ENCODE results near the gene ZNF710. TPM values are rescaled to one million over a fixed set of nuclear protein-coding genes. Genes with fewer than 3 reads are reported as not detected.

Gene ZNF710
- total and polyA plus RNA-seq, 2 of the 13 experiments (the other 11 are each of a cell fraction or from before 2014, with no cell fraction given), result 4.7 to 20.6 TPM

GRCh38 chr15:90030376-90030775 lies 29.3 kb downstream of the ZNF710 start:
- peaks cover 35% of the 10 kb centered on the region for H3K79me2 ChIP-seq (ENCODE audit: insufficient read depth, low read length)
- CTCF ChIA-PET (ENCODE audit: low intra/inter-chr PET ratio, low total read pairs), result no interaction called here
- peaks cover 51% of the 10 kb centered on the region for H3K4me1 ChIP-seq (ENCODE audit: insufficient read depth, low read length)
- DNase-seq (ENCODE audit: low spot score) (no peak), FAIRE-seq (no peak), ATAC-seq (no peak)
- in situ Hi-C loops (cut with HindIII; ENCODE audit: extremely low pct_ligation_motif_present, low pct_unique_long_range_greater_than_20kb), result no loop called here
- H3K27me3 ChIP-seq (ENCODE audit: control insufficient read depth in 1 of 2, insufficient read depth in 2 of 2, low read length in 2 of 2), result no peaks in the 10 kb centered on the region
- H3K36me3 ChIP-seq (replicated peaks in 1 of 2; ENCODE audit: control insufficient read depth in 1 of 2, insufficient read depth in 2 of 2, low read length in 2 of 2), result no peaks in the 10 kb centered on the region; a peak in 1 of 5 replicates
- no peak overlapping the region for H3K27ac ChIP-seq (ENCODE audit: extremely low read length, insufficient read depth, low read length)
- no peak overlapping the region for H3K4me2 ChIP-seq (ENCODE audit: low read depth, low read length)
- intact Hi-C loops (cut with micrococcal nuclease; ENCODE audit: unreplicated experiment), result no loop called here
- H3K4me3 ChIP-seq (replicated peaks in 1 of 3; ENCODE audit: insufficient read depth in 1 of 3, low read depth in 2 of 3, low read length in 3 of 3), result no peak overlapping the region
- no peak overlapping the region for H2AFZ ChIP-seq (ENCODE audit: low read length)
- POLR2A ChIA-PET, result no interaction called here
- H3K9ac ChIP-seq (ENCODE audit: insufficient read depth, low read depth, low read length), result no peak overlapping the region
- no peak for TF ChIP-seq ZC3H13 (CRISPR knock-in tag; IDR thresholded peaks at IDR 0.05)
- TF ChIP-seq SKI (IDR thresholded peaks at IDR 0.05; ENCODE audit: partially characterized antibody), result no peak
- TF ChIP-seq, protein P1, sequence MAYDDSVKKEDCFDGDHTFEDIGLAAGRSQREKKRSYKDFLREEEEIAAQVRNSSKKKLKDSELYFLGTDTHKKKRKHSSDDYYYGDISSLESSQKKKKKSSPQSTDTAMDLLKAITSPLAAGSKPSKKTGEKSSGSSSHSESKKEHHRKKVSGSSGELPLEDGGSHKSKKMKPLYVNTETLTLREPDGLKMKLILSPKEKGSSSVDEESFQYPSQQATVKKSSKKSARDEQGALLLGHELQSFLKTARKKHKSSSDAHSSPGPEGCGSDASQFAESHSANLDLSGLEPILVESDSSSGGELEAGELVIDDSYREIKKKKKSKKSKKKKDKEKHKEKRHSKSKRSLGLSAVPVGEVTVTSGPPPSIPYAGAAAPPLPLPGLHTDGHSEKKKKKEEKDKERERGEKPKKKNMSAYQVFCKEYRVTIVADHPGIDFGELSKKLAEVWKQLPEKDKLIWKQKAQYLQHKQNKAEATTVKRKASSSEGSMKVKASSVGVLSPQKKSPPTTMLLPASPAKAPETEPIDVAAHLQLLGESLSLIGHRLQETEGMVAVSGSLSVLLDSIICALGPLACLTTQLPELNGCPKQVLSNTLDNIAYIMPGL (CRISPR knock-in tag; IDR thresholded peaks at IDR 0.05; ENCODE audit: borderline replicate concordance in 1 of 2, low read depth in 1 of 2), result no peak
- TF ChIP-seq FOXK1 (CRISPR knock-in tag; IDR thresholded peaks at IDR 0.05; ENCODE audit: borderline replicate concordance, low read depth), result no peak
- TF ChIP-seq, protein P2, sequence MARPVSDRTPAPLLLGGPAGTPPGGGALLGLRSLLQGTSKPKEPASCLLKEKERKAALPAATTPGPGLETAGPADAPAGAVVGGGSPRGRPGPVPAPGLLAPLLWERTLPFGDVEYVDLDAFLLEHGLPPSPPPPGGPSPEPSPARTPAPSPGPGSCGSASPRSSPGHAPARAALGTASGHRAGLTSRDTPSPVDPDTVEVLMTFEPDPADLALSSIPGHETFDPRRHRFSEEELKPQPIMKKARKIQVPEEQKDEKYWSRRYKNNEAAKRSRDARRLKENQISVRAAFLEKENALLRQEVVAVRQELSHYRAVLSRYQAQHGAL (CRISPR knock-in tag; IDR thresholded peaks at IDR 0.05; ENCODE audit: not compliant biosample characterization), result no peak
- TF ChIP-seq XBP1 (CRISPR knock-in tag; IDR thresholded peaks at IDR 0.05), result no peak
- no peak for TF ChIP-seq SIN3A (IDR thresholded peaks at IDR 0.05; ENCODE audit: borderline replicate concordance, low read depth, low read length)
- no peak for TF ChIP-seq IKZF4 (CRISPR knock-in tag; IDR thresholded peaks at IDR 0.05; ENCODE audit: borderline replicate concordance, low read depth, not compliant biosample characterization)
- no peak for TF ChIP-seq MIER2 (CRISPR knock-in tag; IDR thresholded peaks at IDR 0.05)
- TF ChIP-seq, protein P3, sequence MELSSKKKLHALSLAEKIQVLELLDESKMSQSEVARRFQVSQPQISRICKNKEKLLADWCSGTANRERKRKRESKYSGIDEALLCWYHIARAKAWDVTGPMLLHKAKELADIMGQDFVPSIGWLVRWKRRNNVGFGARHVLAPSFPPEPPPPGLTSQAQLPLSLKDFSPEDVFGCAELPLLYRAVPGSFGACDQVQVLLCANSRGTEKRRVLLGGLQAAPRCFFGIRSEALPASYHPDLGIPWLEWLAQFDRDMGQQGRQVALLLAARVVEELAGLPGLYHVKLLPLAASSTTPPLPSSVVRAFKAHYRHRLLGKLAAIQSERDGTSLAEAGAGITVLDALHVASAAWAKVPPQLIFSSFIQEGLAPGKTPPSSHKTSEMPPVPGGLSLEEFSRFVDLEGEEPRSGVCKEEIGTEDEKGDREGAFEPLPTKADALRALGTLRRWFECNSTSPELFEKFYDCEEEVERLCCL (CRISPR knock-in tag; IDR thresholded peaks at IDR 0.05; ENCODE audit: borderline replicate concordance), result no peak
- TF ChIP-seq, protein P4, sequence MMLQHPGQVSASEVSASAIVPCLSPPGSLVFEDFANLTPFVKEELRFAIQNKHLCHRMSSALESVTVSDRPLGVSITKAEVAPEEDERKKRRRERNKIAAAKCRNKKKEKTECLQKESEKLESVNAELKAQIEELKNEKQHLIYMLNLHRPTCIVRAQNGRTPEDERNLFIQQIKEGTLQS (CRISPR knock-in tag; IDR thresholded peaks at IDR 0.05), result no peak
- TF ChIP-seq SMAD9 (CRISPR knock-in tag; IDR thresholded peaks at IDR 0.05), result no peak
- no peak for TF ChIP-seq ZBED4 (CRISPR knock-in tag; IDR thresholded peaks at IDR 0.05; ENCODE audit: borderline replicate concordance)
- no peak for TF ChIP-seq ISL2 (CRISPR knock-in tag; IDR thresholded peaks at IDR 0.05)
- TF ChIP-seq ZFP62 (CRISPR knock-in tag; IDR thresholded peaks at IDR 0.05), result no peak
- no peak for TF ChIP-seq NFYC (CRISPR knock-in tag; IDR thresholded peaks at IDR 0.05)
- peaks cover 7% of the 10 kb centered on the region; the same call in 1 of the 2 replicates for H4K20me1 ChIP-seq (ENCODE audit: insufficient read depth, low read length)
- BruUV-seq (replicated peaks), result no TSS peak
- no peaks in the 10 kb centered on the region for H3K9me3 ChIP-seq (ENCODE audit: low read length)
- WGBS (ENCODE audit: low lambda C conversion rate), result 100% methylated on average over 8 of the region's 8 CpGs

Data from HepG2 (cell line).